ENCODE results near the gene ZNF471.

DNA sequence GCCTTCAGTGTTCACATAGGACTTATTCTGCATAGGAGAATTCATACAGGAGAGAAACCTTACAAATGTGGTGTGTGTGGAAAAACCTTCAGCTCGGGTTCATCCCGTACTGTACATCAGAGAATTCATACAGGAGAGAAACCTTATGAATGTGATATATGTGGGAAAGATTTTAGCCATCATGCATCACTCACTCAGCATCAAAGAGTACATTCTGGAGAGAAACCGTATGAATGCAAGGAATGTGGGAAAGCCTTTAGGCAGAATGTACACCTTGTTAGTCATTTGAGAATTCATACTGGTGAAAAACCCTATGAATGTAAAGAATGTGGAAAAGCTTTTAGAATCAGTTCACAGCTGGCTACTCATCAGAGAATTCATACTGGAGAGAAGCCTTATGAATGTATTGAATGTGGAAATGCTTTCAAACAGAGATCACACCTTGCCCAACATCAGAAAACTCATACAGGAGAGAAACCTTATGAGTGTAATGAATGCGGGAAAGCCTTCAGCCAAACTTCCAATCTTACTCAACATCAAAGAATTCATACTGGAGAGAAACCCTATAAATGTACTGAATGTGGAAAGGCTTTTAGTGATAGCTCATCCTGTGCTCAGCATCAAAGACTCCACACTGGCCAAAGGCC lies 17.7 kb downstream of the ZNF471 start:
- TF ChIP-seq, protein P1, sequence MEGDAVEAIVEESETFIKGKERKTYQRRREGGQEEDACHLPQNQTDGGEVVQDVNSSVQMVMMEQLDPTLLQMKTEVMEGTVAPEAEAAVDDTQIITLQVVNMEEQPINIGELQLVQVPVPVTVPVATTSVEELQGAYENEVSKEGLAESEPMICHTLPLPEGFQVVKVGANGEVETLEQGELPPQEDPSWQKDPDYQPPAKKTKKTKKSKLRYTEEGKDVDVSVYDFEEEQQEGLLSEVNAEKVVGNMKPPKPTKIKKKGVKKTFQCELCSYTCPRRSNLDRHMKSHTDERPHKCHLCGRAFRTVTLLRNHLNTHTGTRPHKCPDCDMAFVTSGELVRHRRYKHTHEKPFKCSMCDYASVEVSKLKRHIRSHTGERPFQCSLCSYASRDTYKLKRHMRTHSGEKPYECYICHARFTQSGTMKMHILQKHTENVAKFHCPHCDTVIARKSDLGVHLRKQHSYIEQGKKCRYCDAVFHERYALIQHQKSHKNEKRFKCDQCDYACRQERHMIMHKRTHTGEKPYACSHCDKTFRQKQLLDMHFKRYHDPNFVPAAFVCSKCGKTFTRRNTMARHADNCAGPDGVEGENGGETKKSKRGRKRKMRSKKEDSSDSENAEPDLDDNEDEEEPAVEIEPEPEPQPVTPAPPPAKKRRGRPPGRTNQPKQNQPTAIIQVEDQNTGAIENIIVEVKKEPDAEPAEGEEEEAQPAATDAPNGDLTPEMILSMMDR (conservative IDR thresholded peaks at IDR 0.05; ENCODE audit: low read depth in 2 of 2) = no peak
- TF ChIP-seq ZNF114 (CRISPR knock-in tag; IDR thresholded peaks at IDR 0.05) (no peak), EZH2 (IDR thresholded peaks at IDR 0.05; ENCODE audit: low read depth, unreplicated experiment) (no peak), EZH2phosphoT487 (IDR thresholded peaks at IDR 0.05; ENCODE audit: unreplicated experiment) (no peak)
- TF ChIP-seq, protein P2, sequence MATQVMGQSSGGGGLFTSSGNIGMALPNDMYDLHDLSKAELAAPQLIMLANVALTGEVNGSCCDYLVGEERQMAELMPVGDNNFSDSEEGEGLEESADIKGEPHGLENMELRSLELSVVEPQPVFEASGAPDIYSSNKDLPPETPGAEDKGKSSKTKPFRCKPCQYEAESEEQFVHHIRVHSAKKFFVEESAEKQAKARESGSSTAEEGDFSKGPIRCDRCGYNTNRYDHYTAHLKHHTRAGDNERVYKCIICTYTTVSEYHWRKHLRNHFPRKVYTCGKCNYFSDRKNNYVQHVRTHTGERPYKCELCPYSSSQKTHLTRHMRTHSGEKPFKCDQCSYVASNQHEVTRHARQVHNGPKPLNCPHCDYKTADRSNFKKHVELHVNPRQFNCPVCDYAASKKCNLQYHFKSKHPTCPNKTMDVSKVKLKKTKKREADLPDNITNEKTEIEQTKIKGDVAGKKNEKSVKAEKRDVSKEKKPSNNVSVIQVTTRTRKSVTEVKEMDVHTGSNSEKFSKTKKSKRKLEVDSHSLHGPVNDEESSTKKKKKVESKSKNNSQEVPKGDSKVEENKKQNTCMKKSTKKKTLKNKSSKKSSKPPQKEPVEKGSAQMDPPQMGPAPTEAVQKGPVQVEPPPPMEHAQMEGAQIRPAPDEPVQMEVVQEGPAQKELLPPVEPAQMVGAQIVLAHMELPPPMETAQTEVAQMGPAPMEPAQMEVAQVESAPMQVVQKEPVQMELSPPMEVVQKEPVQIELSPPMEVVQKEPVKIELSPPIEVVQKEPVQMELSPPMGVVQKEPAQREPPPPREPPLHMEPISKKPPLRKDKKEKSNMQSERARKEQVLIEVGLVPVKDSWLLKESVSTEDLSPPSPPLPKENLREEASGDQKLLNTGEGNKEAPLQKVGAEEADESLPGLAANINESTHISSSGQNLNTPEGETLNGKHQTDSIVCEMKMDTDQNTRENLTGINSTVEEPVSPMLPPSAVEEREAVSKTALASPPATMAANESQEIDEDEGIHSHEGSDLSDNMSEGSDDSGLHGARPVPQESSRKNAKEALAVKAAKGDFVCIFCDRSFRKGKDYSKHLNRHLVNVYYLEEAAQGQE (IDR thresholded peaks at IDR 0.05; ENCODE audit: unreplicated experiment) = no peak

Measured in GM23338 (cell line).